ENCODE data around the gene SGTA. TPM values are rescaled to one million over a fixed set of nuclear protein-coding genes. Genes with fewer than 3 reads are reported as not detected.

Gene SGTA
- polyA plus RNA-seq, 12 donors: 61.4 to 104 (median 75.9) TPM; not detected in 1

GRCh38 chr19:2756477-2756876, 26.6 kb downstream of the SGTA start:
- DNase-seq: no peak

GRCh38 chr19:2755811-2756210, 27.3 kb downstream of the SGTA start:
- DNase-seq: no peak

GRCh38 chr19:2755448-2755705, 27.7 kb downstream of the SGTA start:
- DNase-seq: no peak

- DNase-seq: no peak
These were observed 28.2 kb downstream of the SGTA start for GRCh38 chr19:2754659-2755447.

- DNase-seq: no peak
These were observed 31.6 kb downstream of the SGTA start for GRCh38 chr19:2751438-2751830.

GRCh38 chr19:2750808-2751437, 32.1 kb downstream of the SGTA start:
- DNase-seq: no peak

GRCh38 chr19:2747349-2747748, 35.7 kb downstream of the SGTA start:
- no peak for DNase-seq

GRCh38 chr19:2744113-2744512, 39.0 kb downstream of the SGTA start:
- no peak for DNase-seq

- no peak for DNase-seq
These were observed 40.0 kb downstream of the SGTA start for GRCh38 chr19:2743099-2743498.

GRCh38 chr19:2740314-2740656, 42.8 kb downstream of the SGTA start:
- no peak for DNase-seq

GRCh38 chr19:2739602-2740313, 43.3 kb downstream of the SGTA start, which contains the start of gene SLC39A3:
TSS of gene SLC39A3 (minus strand) at chr19:2740017. CDS start at chr19:2737257, 2,760 bp downstream.
- peak; percentile 97 for DNase-seq

- no peak for DNase-seq
These were observed 46.4 kb downstream of the SGTA start for GRCh38 chr19:2736550-2737190.

GRCh38 chr19:2735374-2735773, 47.7 kb downstream of the SGTA start:
- DNase-seq: no peak

GRCh38 chr19:2734589-2735288, 48.3 kb downstream of the SGTA start:
- DNase-seq: no peak

GRCh38 chr19:2733930-2734588, 49.0 kb downstream of the SGTA start:
- DNase-seq: no peak

- no peak for DNase-seq
These were observed 50.2 kb downstream of the SGTA start for GRCh38 chr19:2732883-2733282.

- no peak for DNase-seq
These were observed 50.8 kb downstream of the SGTA start for GRCh38 chr19:2732157-2732725.

- DNase-seq: no peak
These were observed 51.7 kb downstream of the SGTA start for GRCh38 chr19:2731181-2731995.

GRCh38 chr19:2729943-2730818, 52.9 kb downstream of the SGTA start:
- no peak for DNase-seq

Measured in muscle of arm (tissue), 12 donors.